GM12875 (cell line): Measurements from ENCODE around the gene PLBD2.
"Not testable (repeated sequence)": the region's sequence is repeated elsewhere in the genome, so short reads cannot be mapped to it uniquely, and the experiment has no call there.

ENCODE experiments used
- H3K4me3 ChIP-seq: one replicate; pipeline ENCODE4 v1.5.1; 2011; ENCODE audit warnings: low read depth, low read length, control low read depth
- TF ChIP-seq, protein P1 (sequence below): IDR thresholded peaks from 2 replicates; pipeline ENCODE4 v1.5.1; 2011; ENCODE audit warnings: low read depth, mild to moderate bottlenecking, control low read depth, inconsistent platforms, low read length, moderate library complexity, borderline replicate concordance; ENCODE audit not compliant: insufficient read depth

The PLBD2 gene

DNA sequence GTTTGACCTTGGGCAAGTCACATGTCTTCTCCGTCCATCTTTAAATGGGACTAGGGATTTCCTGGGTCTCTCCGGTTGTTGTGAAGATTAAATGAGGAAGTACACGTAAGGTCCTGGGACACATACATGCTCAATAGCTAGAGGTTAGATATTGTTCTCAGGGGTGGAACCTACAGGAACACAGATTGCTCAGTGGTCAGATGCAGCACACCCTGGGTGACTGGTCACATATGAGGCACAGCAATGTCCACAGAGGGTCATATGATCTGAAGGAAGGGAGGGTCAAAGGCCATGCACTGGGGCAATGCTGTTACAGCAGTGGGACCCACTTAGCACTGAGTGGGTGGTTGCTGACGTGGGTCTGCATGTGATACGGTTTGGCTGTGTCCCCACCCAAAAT, 12.0 kb upstream of the PLBD2 start:
- TF ChIP-seq, protein P1, sequence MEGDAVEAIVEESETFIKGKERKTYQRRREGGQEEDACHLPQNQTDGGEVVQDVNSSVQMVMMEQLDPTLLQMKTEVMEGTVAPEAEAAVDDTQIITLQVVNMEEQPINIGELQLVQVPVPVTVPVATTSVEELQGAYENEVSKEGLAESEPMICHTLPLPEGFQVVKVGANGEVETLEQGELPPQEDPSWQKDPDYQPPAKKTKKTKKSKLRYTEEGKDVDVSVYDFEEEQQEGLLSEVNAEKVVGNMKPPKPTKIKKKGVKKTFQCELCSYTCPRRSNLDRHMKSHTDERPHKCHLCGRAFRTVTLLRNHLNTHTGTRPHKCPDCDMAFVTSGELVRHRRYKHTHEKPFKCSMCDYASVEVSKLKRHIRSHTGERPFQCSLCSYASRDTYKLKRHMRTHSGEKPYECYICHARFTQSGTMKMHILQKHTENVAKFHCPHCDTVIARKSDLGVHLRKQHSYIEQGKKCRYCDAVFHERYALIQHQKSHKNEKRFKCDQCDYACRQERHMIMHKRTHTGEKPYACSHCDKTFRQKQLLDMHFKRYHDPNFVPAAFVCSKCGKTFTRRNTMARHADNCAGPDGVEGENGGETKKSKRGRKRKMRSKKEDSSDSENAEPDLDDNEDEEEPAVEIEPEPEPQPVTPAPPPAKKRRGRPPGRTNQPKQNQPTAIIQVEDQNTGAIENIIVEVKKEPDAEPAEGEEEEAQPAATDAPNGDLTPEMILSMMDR, result no peak
- no peak overlapping the region for H3K4me3 ChIP-seq

DNA sequence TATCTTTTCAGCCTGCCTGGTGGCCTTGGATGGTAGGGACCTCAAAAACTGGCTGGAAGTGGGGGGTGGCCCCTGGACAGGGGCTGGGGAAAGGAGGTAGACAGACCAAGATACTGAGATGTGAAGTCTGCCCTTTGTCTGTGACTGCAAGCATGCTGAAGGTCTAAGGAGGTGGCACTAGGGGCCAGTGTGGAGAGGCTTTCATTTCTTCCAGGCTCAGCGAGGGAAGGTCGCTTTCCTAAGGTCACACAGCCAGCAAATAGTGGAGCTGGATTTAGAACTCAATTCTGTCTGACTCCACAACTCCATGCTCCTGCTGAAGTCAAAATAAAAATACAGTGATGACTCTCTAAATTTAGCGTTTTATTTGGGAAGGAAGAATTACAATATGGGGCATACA, 11.3 kb upstream of the PLBD2 start:
- H3K4me3 ChIP-seq, result no peak overlapping the region
- TF ChIP-seq, protein P1, result 0 out of 2 replicates have a peak, but pooled peaks have one; percentile 8

DNA sequence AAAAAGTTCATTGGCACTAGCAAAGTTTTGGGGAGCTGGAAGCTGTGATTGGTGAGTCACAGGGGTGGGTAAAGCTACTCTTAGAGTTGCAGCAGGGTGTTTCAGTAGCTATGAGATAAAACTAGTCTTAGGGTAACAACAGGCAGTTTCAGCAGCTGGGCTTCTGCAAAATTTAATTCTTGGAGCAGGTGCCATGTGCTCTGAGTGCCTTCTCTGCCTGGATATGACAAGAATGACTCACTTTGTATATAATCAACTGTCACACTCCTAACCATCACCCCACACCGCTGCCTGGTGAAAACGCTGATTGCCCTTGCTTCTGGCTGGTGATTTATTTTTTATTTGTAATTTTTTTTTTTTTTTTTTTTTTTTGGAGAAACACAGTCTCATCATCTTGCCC, 10.5 kb upstream of the PLBD2 start:
- TF ChIP-seq, protein P1, result no peak
- no peak overlapping the region for H3K4me3 ChIP-seq

DNA sequence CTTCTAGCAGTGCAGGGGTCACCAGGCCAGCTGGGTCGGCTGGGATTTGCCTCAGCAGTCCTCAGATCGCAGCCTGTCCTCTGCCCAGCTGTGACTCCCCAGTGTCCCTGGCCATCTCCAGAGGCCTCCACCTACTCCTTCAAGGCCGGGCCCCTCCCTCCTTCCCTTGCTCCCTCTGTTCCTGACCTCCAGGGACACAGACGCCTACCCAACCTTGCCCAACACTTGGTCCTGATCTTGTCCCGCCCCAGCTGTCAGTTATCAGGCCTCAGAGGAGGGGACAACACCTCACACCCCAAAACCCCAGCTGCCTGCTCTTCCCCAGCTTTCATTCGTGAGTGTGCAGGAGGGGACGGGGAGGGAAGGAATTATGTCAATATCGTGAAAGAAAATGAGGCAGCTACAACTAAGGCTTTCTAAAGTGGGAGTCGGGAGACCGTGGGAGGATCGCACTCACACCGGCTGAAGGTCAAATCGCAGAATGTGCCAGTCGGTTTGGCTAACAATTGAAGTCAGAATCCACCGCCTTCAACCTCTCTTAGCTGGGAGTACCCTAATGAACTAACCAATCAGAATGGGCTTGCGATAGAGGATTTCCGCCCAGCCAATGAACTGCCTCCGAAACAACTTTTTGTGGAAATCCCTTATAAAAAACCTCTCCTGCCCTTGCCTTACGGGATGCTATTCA, 9.4 kb upstream of the PLBD2 start:
- TF ChIP-seq, protein P1, result no peak
- no peak overlapping the region for H3K4me3 ChIP-seq

DNA sequence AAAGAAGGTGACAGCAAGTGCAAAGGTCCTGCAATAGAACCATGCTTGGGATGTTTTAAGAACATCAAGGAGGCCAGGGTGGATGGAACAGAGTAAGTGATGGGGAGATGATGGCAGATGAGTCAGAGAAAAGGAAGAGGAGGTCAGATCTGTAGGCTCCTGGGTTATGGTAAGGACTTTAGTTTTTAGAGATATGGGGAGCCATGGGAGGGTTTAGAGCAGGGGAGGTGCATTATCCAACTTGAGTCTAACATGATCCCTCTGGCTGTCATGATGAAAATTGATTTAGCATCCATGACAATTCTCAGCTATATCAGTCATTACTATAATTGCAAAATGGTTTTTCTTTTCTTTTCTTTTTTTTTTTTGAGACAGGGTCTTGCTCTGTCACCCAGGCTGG, 7.3 kb upstream of the PLBD2 start:
- no peak overlapping the region for H3K4me3 ChIP-seq
- TF ChIP-seq, protein P1, result no peak

DNA sequence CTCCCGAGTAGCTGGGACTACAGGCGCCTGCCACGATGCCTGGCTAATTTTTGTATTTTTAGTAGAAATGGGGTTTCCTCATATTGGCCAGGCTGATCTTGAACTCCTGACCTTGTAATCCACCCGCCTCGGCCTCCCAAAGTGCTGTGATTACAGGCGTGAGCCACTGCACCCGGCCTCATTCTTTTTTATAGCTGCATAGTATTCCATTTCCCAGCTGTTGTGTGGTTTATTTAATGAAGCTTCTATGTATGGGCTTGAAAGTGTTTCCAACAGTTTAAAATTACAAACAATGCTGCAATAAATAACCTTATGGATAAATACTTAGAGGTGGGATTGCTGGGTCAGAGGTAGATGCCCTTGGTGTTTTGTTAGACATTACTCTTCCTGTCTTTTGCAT, 4.2 kb upstream of the PLBD2 start:
- H3K4me3 ChIP-seq, result not testable (repeated sequence)

DNA sequence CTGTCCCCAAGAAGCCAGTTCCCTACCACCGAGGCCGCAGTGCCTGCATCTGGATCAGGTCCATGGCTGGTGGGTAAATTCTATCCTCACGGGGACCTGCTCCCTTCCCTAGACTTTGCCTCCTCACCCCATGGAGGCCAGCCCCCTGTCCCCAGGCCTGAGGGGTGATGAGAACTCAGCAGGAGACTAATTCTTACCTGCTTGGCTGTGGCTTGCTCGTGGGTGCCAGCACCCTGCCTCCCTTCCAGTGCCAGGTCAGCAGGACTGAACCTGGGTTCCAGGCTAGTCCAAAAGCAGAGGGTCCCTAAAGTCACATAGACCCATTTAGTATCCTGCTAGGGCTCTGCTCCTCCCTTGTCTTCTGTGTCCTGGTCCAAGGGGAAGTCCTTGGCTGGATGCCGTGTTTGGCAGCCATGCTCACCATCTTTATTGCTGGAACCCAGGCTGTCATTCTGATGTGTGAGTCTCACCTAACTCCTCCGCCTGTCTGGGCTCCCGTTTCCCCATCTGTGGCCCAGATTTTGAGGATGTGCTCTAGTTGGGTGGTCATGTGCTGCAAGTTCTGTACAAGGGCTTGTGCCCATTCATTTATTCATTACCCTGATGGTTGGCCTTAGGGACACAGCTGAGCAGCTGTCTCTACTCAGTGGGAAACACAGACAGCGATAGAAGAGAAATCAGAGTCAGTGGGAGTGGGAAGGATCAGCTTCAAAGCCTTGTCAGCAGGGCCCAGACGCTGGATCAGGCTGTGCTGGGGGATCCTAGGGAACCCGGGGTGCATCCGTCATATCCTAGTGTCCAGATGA, 949 bp downstream of the PLBD2 start:
- TF ChIP-seq, protein P1, result no peak
- H3K4me3 ChIP-seq, result peak overlapping the region; percentile 90
